Left cardiac atrium (tissue), 4 donors: Measurements from ENCODE around the gene KIAA1210. TPM values are rescaled to one million over a fixed set of nuclear protein-coding genes. Genes with fewer than 3 reads are reported as not detected.
A peak's percentile ranks its signal among the peaks of the same experiment; 100 is the strongest.

Source experiments
- ATAC-seq, 2 donors: fragments of 200-7000 bp; cut with Tn5 transposase; one replicate each; pipeline ENCODE4 v1.9.1; 2020; ENCODE audit warnings: mild to moderate bottlenecking in 2 of 2, moderate library complexity in 2 of 2
- DNase-seq: peaks from one replicate; pipeline ENCODE4 v3.0.0-alpha.2; 2020
- intact Hi-C, 2 donors: fragments of 100-400 bp; cut with DNase I; formaldehyde crosslinking; loops; one replicate each; pipeline versions ENCODE4 v1.14.1 to v1.15.1; 2022 to 2023
- long read RNA-seq: library from polyadenylated mRNA; unstranded; transcript quantifications from one replicate; pipeline ENCODE4 v2.0.0, GENCODE V29; 2021
- total RNA-seq, 2 donors: library from RNA; stranded (reverse); fragmentation: NEBNext Ultra II Directional; extraction: Animal tissue kit (Norgen Biotek cat#: 25700); gene quantifications; one replicate each; pipeline ENCODE4 v1.2.1, GENCODE V29; 2021
- donor health status: DM: no; HTN: yes; CAD: no.
- donor health status: DM: no; HTN: yes; CAD: no; lungs with severe emphysema.
- donor health status: DM: yes; HTN: yes; CAD: no.
- donor health status: Dilated cardiomyopathy.

KIAA1210 gene
- under 1 TPM in 1 of 2 donors, not detected in 1; 0.03 TPM for total RNA-seq
- long read RNA-seq, result 0 reads

GRCh38 chrX:119127650-119128049 lies at the start of gene KIAA1210:
TSS of gene KIAA1210 (minus strand) at chrX:119127812. CDS start at chrX:119123642, 4,170 bp downstream.
- intact Hi-C loops, result no loop called here
- ATAC-seq, result no peak
- DNase-seq, result no peak

GRCh38 chrX:119177278-119177677 lies 49.7 kb upstream of the KIAA1210 start:
- intact Hi-C loops, result no loop called here
- no peak for DNase-seq
- no peak for ATAC-seq

GRCh38 chrX:119174900-119175299 lies 47.3 kb upstream of the KIAA1210 start:
- intact Hi-C loops, result no loop called here
- DNase-seq (no peak), ATAC-seq (no peak)

GRCh38 chrX:119168104-119168503 lies 40.5 kb upstream of the KIAA1210 start:
- intact Hi-C loops, result no loop called here
- no peak for DNase-seq
- ATAC-seq, result no peak

GRCh38 chrX:119158226-119158625 lies 30.6 kb upstream of the KIAA1210 start:
- DNase-seq, result no peak
- no peak for ATAC-seq
- intact Hi-C loops, result no loop called here

- ATAC-seq (no peak), DNase-seq (no peak)
- intact Hi-C loops, result no loop called here
These were observed 28.6 kb upstream of the KIAA1210 start for GRCh38 chrX:119156241-119156640.

- DNase-seq (no peak), ATAC-seq (peak in 1 of 2 donors; percentile 88)
- intact Hi-C loops, result no loop called here
These were observed 27.9 kb upstream of the KIAA1210 start for GRCh38 chrX:119155416-119156035.

- DNase-seq (no peak), ATAC-seq (no peak)
- intact Hi-C loops, result no loop called here
These were observed 23.4 kb upstream of the KIAA1210 start for GRCh38 chrX:119151051-119151380.

GRCh38 chrX:119150163-119151050 lies 22.8 kb upstream of the KIAA1210 start:
- intact Hi-C loops, result no loop called here
- ATAC-seq, result no peak

GRCh38 chrX:119147486-119147885 lies 19.9 kb upstream of the KIAA1210 start:
- intact Hi-C loops, result no loop called here
- DNase-seq (no peak), ATAC-seq (no peak)

More at GRCh38 chrX:119150163-119151050, 22.8 kb upstream of the KIAA1210 start:
- peak; percentile 21 for DNase-seq

GRCh38 chrX:119145241-119145653 lies 17.6 kb upstream of the KIAA1210 start:
- DNase-seq (no peak), ATAC-seq (peak in 1 of 2 donors; percentile 25)
- intact Hi-C loops, result loop anchor here in 1 of 2 donors (2.0 kb wide), 1 partner anchor 74 kb away; no protein-coding TSS in a partner anchor

- intact Hi-C loops, result no loop called here
- DNase-seq, result no peak
- no peak for ATAC-seq
These were observed 6.9 kb upstream of the KIAA1210 start for GRCh38 chrX:119134466-119134865.

GRCh38 chrX:119132961-119133360 lies 5.3 kb upstream of the KIAA1210 start:
- DNase-seq, result no peak
- no peak for ATAC-seq
- intact Hi-C loops, result no loop called here

- DNase-seq (no peak), ATAC-seq (no peak)
- intact Hi-C loops, result no loop called here
These were observed 4.7 kb upstream of the KIAA1210 start for GRCh38 chrX:119132316-119132715.

- intact Hi-C loops, result no loop called here
- no peak for DNase-seq
These were observed 3.3 kb upstream of the KIAA1210 start for GRCh38 chrX:119130911-119131310.

GRCh38 chrX:119121341-119121740 lies 6.3 kb downstream of the KIAA1210 start:
- no peak for DNase-seq
- peak in 1 of 2 donors; percentile 55 for ATAC-seq
- intact Hi-C loops, result no loop called here

More at GRCh38 chrX:119130911-119131310, 3.3 kb upstream of the KIAA1210 start:
- ATAC-seq, result no peak

- ATAC-seq (peak in 1 of 2 donors; percentile 53), DNase-seq (peak; percentile 29)
- intact Hi-C loops, result no loop called here
These were observed 8.7 kb downstream of the KIAA1210 start for GRCh38 chrX:119118780-119119395.

- intact Hi-C loops, result no loop called here
- ATAC-seq (no peak), DNase-seq (no peak)
These were observed 20.4 kb downstream of the KIAA1210 start for GRCh38 chrX:119107206-119107605.

- DNase-seq (no peak), ATAC-seq (peak in 1 of 2 donors; percentile 44)
- intact Hi-C loops, result no loop called here
These were observed 21.8 kb downstream of the KIAA1210 start for GRCh38 chrX:119105826-119106225.

- ATAC-seq (no peak), DNase-seq (no peak)
- intact Hi-C loops, result no loop called here
These were observed 26.4 kb downstream of the KIAA1210 start for GRCh38 chrX:119101168-119101567.
